NCI-H187 (cell line): Measurements from ENCODE around the gene SOWAHA.

ENCODE experiments used
- DNase-seq, 2 experiments: peaks; one replicate each; lab custom pipeline; 2025; lab: John Stamatoyannopoulos, UW

Gene SOWAHA

DNA sequence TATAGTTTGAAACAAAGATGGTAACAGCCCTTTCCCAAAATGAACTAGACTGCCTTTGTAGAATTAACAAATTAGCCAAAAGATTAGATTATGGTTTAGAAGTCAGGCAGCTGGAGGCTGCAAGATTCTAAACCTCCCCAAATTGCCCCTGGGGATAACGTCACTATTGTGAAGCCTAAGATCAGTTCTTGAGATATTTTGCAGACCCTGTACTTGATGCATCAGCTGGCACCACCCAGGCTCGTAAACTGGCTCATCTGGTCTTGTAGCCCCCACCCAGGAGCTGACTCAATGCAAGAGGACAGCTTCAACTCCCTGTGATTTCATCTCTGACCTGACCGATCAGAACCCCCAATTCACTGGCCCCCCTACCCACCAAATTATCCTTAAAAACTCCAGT lies 4.2 kb upstream of the SOWAHA start:
- DNase-seq: no peak

- DNase-seq: no peak
Measured at GRCh38 chr5:132810605-132811004, 2.5 kb upstream of the SOWAHA start.

DNA sequence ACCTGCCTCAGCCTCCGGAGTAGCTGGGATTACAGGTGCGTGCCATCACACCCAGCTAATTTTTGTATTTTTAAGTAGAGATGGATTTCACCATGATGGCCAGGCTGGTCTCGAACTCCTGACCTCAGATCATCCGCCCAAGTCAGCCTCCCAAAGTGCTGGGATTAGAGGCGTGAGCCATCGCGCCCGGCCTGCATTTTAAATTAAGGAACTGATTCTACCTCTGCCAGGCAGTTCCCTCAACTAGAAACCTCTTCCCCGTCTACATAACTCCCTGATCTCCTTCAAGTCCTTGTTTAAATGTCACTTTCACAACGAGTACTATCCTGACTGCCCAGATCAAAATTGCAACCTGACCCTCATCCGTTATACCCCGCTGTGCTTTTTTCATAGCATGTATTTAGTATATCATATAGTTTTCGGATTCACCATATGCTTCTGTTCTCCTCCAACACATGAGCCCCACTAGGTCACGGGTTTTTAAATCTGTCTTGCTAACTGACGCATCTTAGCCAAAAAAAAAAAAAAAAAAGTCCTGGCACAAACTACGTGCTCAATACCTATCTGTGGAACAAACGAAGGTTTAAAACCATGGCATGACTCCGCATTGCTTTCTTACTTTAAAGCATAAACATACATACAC lies 858 bp upstream of the SOWAHA start:
- DNase-seq: peak in 1 of 2 experiments; percentile 13

GRCh38 chr5:132813599-132814502 lies 749 bp downstream of the SOWAHA start:
- DNase-seq: peak in 1 of 2 experiments; percentile 10

- no peak for DNase-seq
Measured at GRCh38 chr5:132814503-132815294, 1.6 kb downstream of the SOWAHA start.

DNA sequence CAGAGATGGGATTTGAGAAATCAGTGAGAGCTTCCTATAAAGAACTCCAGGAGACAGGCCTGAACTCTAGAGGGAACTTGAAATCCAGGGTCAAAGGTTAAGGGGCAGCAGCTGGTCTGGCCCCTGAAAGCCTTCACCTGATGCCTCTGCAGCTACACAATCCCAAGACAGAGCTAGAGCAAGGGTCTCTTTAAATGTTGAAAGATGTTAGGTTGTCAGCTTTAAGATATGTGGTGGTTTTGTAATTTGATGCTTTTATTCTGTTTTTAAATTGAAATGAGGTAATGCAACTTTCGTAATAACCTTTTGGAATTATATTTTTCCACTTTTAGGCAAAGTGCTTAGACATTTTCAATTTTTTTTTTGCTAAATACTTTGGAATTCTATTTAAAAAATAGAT lies 2.4 kb downstream of the SOWAHA start:
- no peak for DNase-seq

DNA sequence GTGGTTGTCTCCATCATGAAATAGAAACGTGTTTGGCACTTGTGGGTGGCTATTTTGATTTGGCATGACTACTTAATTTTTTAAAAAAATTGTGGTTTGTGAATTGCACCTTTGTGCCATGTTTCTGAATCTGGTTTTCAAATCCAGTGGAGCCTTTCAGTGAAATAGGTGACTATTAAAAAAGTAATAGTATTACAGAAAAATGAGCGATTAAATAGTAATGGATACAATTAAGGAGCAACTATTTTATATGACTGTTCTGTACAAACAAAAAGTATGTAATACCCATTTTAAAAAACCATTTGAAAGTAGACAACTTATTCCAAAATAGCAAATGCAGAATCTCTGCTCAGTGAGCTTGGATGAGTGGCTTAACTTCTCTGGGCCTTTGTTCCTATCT lies 3.0 kb downstream of the SOWAHA start:
- DNase-seq: no peak

- DNase-seq: no peak
Measured at GRCh38 chr5:132816554-132816953, 3.5 kb downstream of the SOWAHA start.

DNA sequence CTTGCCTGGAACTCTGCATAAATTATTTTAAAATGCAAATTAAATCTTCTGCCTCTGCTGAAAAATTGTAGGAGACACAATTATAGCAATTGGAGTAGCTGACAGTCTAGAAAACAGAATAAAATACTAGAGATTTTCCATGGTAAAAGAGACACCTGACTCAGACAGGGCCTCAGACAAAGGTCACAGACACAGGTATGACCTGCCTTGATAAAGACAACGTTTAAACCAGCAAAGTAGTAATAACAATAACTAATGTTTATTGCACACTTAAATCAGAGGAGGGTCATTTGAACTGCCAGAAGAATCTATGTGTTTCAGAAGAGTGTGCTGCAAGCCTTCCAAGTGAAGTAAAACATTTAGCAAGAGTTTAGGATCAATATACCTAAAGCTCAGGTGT lies 3.9 kb downstream of the SOWAHA start:
- no peak for DNase-seq

DNA sequence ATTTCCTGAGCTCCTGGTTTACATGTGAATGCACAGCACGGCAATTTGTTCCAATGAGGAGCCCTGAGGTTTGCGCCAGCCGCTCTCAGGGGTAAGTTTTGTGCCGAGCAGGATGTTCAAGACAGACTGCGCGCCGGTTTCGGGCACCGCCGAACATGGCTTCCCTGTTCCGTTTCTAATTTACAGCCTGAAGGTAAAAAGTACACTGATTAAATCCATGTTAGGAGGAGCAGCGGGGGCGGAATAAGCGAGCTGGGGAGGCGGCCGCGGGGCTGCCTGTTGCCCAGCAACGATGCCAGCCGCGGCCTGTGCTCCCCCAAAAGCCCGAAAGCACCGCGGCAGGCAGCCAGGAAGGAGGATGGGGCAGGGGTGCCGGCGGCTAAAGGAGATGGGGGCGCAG lies 6.4 kb downstream of the SOWAHA start:
- DNase-seq: no peak

GRCh38 chr5:132820162-132820754 lies 7.2 kb downstream of the SOWAHA start:
- DNase-seq: peak; percentile 56 to 69

GRCh38 chr5:132821350-132821749 lies 8.2 kb downstream of the SOWAHA start:
- DNase-seq: no peak

GRCh38 chr5:132821791-132822190 lies 8.7 kb downstream of the SOWAHA start:
- DNase-seq: no peak

- DNase-seq: no peak
Measured at GRCh38 chr5:132822650-132823480, 9.8 kb downstream of the SOWAHA start.

GRCh38 chr5:132823481-132824050 lies 10.5 kb downstream of the SOWAHA start:
- DNase-seq: no peak

- DNase-seq: no peak
Measured at GRCh38 chr5:132824426-132824825, 11.3 kb downstream of the SOWAHA start.

GRCh38 chr5:132825033-132825833 lies 12.1 kb downstream of the SOWAHA start:
- DNase-seq: no peak

DNA sequence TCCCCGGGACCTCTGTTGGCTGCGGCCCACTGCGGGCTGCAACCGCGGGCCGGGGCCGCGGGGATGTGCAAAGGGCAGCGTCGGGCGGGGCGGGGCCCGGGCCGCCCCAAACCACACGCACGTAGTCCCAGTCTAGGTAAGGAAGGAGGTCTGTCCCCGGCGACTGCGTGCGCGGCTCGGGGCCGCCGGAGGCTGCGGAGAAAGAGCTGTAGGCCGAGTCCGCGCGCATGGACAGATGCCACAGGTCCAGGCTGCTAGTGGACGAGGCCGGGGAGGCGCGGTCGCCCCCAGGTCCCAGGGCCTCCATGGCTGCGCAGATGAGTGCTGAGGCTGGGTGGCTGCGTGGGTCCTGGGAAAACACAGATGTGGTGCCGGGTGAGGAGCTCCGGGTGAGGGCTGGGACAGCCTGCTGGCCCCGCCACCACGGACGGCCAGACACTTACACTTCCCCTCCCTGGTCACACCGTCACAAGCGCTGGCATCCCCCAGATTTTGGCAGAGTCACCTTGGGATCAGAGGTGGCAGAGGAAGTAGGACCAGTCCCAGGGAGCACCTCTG lies 12.8 kb downstream of the SOWAHA start:
- no peak for DNase-seq

DNA sequence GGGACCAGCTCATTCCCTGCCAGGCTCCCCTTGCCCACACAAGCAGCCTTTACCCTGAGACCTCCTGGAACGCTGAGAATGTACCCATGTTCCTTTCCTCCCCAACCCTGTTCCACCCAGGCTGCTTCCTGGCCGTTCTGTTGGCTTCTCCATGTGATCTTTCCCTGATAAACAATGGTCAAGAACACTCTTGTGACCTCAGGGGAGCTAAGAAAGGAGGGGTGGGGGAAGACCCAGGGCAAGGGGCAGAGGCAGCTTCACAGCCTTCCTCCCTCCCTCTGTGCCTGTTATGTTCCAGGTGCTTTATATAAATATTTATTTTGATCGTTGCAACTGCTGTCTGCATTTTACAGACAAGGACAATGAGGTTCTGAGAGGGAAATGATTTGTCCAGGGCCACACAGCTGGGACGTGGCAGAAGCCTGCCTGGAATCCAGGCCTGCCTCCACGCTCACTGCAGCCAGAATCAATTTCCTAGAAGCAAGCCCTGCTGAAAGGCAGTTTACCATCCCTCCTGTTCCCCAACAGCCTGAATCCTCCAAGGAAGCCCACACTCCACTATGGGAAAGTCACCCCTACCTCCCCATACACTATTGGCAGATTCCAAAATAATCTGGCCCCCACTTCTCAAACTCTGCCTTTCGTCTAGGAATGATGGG lies 13.5 kb downstream of the SOWAHA start:
- DNase-seq: no peak
